Measurements from ENCODE around the gene NUP98.
A peak's percentile ranks its signal among the peaks of the same experiment; 100 is the strongest.

NUP98 gene

DNA sequence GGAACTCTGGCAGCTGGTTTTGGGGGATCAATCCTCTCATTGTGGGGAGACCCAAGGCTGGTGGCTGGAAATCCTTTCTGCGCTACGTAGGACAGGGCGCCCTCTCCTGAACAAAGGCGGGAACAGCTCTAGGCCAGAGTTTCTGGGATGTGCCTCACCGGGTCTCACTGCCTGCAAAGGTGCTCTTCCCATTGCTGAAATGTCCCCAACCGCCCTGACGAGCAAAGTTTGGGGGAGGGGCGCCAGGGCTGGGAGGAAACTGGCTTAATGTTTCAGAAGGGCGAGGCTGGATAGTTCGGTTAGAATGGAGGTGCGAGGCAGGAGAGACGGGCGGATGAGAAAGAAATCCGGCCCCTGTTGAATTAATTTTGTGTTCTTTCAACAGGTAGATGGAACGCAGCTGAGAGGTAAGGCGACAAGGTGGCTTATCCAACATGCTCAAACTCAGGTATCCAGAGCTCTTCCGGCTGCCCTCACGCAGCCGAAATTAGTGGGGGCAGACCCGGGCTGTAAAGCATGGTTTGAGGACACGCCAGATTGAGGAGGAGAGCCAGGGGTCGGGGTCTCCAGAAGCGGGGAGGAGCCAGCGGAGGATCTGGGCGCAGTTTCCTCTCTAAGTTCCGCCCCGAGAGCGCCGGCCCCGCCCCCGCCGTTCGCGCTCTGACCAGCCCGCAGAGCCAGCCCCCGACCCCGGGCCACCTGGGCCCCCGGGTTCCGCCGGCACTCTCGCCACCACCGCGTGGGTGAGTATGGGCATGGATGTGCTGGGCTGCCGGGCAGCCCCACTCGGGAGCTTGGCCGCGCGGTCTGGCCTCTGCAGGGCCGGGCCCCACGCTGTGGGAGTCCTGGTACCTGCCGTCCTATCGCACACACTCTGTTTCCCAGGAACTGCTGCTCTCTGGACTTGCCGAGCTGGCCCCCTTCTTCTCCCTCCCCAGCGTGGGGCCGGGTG, 10.8 kb upstream of the NUP98 start, which contains the start of gene PGAP2 (continued):
- TF ChIP-seq ZFP41 (tag by site-specific recombination; IDR thresholded peaks at IDR 0.05; ENCODE audit: borderline replicate concordance) (no peak), ZNF747 (tag by site-specific recombination; IDR thresholded peaks at IDR 0.05) (no peak), ZFHX2 (tag by site-specific recombination; conservative IDR thresholded peaks at IDR 0.05) (peak; percentile 49; the same call in 1 of the 2 replicates), ZNF248 (tag by site-specific recombination; IDR thresholded peaks at IDR 0.05) (no peak), OVOL3 (tag by site-specific recombination; IDR thresholded peaks at IDR 0.05) (no peak), ZIC2 (tag by site-specific recombination; IDR thresholded peaks at IDR 0.05) (peak; percentile 62), ZNF37A (tag by site-specific recombination; IDR thresholded peaks at IDR 0.05) (no peak), ZNF2 (tag by site-specific recombination; IDR thresholded peaks at IDR 0.05) (no peak), ZNF23 (tag by site-specific recombination; IDR thresholded peaks at IDR 0.05; ENCODE audit: borderline replicate concordance) (no peak), ZNF843 (tag by site-specific recombination; IDR thresholded peaks at IDR 0.05) (0 out of 2 replicates have a peak, but pooled peaks have one; percentile 11), MZF1 (tag by site-specific recombination; IDR thresholded peaks at IDR 0.05; ENCODE audit: borderline replicate concordance) (no peak), ZNF701 (tag by site-specific recombination; IDR thresholded peaks at IDR 0.05) (no peak), ZNF621 (tag by site-specific recombination; IDR thresholded peaks at IDR 0.05) (no peak), KLF7 (tag by site-specific recombination; IDR thresholded peaks at IDR 0.05; ENCODE audit: borderline replicate concordance) (no peak), TRIM28 (IDR thresholded peaks at IDR 0.05; ENCODE audit: borderline replicate concordance, low read length) (peak; percentile 58; the same call in 1 of the 2 replicates)
- TF ChIP-seq, protein P1, sequence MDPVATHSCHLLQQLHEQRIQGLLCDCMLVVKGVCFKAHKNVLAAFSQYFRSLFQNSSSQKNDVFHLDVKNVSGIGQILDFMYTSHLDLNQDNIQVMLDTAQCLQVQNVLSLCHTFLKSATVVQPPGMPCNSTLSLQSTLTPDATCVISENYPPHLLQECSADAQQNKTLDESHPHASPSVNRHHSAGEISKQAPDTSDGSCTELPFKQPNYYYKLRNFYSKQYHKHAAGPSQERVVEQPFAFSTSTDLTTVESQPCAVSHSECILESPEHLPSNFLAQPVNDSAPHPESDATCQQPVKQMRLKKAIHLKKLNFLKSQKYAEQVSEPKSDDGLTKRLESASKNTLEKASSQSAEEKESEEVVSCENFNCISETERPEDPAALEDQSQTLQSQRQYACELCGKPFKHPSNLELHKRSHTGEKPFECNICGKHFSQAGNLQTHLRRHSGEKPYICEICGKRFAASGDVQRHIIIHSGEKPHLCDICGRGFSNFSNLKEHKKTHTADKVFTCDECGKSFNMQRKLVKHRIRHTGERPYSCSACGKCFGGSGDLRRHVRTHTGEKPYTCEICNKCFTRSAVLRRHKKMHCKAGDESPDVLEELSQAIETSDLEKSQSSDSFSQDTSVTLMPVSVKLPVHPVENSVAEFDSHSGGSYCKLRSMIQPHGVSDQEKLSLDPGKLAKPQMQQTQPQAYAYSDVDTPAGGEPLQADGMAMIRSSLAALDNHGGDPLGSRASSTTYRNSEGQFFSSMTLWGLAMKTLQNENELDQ (tag by site-specific recombination; IDR thresholded peaks at IDR 0.05; ENCODE audit: low read depth): no peak
- TF ChIP-seq, protein P2, sequence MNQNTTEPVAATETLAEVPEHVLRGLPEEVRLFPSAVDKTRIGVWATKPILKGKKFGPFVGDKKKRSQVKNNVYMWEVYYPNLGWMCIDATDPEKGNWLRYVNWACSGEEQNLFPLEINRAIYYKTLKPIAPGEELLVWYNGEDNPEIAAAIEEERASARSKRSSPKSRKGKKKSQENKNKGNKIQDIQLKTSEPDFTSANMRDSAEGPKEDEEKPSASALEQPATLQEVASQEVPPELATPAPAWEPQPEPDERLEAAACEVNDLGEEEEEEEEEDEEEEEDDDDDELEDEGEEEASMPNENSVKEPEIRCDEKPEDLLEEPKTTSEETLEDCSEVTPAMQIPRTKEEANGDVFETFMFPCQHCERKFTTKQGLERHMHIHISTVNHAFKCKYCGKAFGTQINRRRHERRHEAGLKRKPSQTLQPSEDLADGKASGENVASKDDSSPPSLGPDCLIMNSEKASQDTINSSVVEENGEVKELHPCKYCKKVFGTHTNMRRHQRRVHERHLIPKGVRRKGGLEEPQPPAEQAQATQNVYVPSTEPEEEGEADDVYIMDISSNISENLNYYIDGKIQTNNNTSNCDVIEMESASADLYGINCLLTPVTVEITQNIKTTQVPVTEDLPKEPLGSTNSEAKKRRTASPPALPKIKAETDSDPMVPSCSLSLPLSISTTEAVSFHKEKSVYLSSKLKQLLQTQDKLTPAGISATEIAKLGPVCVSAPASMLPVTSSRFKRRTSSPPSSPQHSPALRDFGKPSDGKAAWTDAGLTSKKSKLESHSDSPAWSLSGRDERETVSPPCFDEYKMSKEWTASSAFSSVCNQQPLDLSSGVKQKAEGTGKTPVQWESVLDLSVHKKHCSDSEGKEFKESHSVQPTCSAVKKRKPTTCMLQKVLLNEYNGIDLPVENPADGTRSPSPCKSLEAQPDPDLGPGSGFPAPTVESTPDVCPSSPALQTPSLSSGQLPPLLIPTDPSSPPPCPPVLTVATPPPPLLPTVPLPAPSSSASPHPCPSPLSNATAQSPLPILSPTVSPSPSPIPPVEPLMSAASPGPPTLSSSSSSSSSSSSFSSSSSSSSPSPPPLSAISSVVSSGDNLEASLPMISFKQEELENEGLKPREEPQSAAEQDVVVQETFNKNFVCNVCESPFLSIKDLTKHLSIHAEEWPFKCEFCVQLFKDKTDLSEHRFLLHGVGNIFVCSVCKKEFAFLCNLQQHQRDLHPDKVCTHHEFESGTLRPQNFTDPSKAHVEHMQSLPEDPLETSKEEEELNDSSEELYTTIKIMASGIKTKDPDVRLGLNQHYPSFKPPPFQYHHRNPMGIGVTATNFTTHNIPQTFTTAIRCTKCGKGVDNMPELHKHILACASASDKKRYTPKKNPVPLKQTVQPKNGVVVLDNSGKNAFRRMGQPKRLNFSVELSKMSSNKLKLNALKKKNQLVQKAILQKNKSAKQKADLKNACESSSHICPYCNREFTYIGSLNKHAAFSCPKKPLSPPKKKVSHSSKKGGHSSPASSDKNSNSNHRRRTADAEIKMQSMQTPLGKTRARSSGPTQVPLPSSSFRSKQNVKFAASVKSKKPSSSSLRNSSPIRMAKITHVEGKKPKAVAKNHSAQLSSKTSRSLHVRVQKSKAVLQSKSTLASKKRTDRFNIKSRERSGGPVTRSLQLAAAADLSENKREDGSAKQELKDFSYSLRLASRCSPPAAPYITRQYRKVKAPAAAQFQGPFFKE (tag by site-specific recombination; IDR thresholded peaks at IDR 0.05; ENCODE audit: borderline replicate concordance): no peak
- TF ChIP-seq, protein P3, sequence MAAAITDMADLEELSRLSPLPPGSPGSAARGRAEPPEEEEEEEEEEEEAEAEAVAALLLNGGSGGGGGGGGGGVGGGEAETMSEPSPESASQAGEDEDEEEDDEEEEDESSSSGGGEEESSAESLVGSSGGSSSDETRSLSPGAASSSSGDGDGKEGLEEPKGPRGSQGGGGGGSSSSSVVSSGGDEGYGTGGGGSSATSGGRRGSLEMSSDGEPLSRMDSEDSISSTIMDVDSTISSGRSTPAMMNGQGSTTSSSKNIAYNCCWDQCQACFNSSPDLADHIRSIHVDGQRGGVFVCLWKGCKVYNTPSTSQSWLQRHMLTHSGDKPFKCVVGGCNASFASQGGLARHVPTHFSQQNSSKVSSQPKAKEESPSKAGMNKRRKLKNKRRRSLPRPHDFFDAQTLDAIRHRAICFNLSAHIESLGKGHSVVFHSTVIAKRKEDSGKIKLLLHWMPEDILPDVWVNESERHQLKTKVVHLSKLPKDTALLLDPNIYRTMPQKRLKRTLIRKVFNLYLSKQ (tag by site-specific recombination; IDR thresholded peaks at IDR 0.05; ENCODE audit: borderline replicate concordance): no peak
- TF ChIP-seq, protein P4, sequence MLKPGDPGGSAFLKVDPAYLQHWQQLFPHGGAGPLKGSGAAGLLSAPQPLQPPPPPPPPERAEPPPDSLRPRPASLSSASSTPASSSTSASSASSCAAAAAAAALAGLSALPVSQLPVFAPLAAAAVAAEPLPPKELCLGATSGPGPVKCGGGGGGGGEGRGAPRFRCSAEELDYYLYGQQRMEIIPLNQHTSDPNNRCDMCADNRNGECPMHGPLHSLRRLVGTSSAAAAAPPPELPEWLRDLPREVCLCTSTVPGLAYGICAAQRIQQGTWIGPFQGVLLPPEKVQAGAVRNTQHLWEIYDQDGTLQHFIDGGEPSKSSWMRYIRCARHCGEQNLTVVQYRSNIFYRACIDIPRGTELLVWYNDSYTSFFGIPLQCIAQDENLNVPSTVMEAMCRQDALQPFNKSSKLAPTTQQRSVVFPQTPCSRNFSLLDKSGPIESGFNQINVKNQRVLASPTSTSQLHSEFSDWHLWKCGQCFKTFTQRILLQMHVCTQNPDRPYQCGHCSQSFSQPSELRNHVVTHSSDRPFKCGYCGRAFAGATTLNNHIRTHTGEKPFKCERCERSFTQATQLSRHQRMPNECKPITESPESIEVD (tag by site-specific recombination; IDR thresholded peaks at IDR 0.05): no peak
- TF ChIP-seq, protein P5, sequence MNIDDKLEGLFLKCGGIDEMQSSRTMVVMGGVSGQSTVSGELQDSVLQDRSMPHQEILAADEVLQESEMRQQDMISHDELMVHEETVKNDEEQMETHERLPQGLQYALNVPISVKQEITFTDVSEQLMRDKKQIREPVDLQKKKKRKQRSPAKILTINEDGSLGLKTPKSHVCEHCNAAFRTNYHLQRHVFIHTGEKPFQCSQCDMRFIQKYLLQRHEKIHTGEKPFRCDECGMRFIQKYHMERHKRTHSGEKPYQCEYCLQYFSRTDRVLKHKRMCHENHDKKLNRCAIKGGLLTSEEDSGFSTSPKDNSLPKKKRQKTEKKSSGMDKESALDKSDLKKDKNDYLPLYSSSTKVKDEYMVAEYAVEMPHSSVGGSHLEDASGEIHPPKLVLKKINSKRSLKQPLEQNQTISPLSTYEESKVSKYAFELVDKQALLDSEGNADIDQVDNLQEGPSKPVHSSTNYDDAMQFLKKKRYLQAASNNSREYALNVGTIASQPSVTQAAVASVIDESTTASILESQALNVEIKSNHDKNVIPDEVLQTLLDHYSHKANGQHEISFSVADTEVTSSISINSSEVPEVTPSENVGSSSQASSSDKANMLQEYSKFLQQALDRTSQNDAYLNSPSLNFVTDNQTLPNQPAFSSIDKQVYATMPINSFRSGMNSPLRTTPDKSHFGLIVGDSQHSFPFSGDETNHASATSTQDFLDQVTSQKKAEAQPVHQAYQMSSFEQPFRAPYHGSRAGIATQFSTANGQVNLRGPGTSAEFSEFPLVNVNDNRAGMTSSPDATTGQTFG (tag by site-specific recombination; IDR thresholded peaks at IDR 0.05; ENCODE audit: borderline replicate concordance): no peak
- TF ChIP-seq, protein P6, sequence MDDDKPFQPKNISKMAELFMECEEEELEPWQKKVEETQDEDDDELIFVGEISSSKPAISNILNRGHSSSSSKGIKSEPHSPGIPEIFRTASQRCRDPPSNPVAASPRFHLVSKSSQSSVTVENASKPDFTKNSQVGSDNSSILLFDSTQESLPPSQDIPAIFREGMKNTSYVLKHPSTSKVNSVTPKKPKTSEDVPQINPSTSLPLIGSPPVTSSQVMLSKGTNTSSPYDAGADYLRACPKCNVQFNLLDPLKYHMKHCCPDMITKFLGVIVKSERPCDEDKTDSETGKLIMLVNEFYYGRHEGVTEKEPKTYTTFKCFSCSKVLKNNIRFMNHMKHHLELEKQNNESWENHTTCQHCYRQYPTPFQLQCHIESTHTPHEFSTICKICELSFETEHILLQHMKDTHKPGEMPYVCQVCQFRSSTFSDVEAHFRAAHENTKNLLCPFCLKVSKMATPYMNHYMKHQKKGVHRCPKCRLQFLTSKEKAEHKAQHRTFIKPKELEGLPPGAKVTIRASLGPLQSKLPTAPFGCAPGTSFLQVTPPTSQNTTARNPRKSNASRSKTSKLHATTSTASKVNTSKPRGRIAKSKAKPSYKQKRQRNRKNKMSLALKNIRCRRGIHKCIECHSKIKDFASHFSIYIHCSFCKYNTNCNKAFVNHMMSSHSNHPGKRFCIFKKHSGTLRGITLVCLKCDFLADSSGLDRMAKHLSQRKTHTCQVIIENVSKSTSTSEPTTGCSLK (tag by site-specific recombination; IDR thresholded peaks at IDR 0.05): no peak

Data from HEK293 (cell line).